ENCODE data around the gene IL36A. TPM values are rescaled to one million over a fixed set of nuclear protein-coding genes. Genes with fewer than 3 reads are reported as not detected.

The IL36A gene
- polyA plus RNA-seq, 4 donors = not detected

DNA sequence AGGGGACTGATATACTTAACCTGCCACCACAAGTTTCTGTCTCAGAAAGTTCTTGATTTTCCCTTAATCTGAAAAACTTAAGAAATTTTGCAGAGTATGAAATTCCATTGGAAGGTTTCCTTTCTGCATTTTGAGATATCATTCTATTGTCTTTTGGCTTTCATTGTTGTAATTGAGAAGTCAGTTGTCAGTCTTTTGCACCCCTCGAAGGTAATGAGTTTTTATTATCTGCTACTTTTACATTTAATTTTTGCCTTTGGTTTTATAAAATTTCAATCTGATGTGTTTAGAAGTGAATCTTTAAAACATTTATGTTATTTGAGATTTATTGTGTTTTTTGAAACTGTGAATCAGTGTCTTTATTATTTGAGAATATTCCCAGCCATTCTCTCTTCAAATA lies 4.8 kb upstream of the IL36A start:
- no peak for DNase-seq (ENCODE audit: low read depth in 4 of 4, low spot score in 2 of 4)

- DNase-seq (ENCODE audit: low read depth in 4 of 4, low spot score in 2 of 4) = no peak
Measured at GRCh38 chr2:113002677-113003076, 2.6 kb upstream of the IL36A start.

DNA sequence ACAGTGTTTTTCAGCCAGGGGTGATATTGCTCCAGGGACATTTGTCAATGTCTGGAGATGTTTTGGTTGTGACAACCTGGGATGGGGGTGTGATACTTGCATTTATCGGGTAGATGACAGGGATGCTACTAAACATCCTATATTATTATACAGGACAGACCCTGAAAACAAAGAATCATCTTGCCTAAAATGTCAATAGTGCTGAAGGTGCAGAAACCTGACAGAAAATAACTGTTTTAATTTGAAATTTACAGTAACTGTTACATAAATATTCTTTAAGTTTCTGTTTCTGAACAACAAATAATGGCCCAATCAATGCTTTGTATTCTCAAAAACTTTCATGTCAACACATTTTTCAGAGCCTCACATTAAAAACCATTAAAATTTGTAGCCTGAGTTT lies 2.0 kb downstream of the IL36A start:
- no peak for DNase-seq (ENCODE audit: low read depth in 4 of 4, low spot score in 2 of 4)

DNA sequence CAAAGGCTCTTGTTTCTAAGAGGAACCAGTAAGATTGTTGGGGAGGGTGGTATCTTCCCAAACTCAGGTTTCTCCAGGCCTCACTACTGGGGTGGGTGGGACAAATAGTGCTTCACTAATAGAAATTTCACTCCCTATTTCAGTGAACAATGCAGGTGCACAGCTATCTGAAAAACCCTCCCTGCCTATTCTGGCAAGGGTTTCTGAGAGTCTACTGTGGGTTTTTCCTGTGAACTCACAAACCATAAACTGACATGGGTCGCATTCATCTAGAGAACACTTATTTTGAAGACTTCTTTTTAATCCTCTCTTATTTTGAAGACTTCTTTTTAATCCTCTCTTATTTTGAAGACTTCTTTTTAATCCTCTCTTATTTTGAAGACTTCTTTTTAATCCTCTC lies 4.4 kb downstream of the IL36A start:
- no peak for DNase-seq (ENCODE audit: low read depth in 4 of 4, low spot score in 2 of 4)

DNA sequence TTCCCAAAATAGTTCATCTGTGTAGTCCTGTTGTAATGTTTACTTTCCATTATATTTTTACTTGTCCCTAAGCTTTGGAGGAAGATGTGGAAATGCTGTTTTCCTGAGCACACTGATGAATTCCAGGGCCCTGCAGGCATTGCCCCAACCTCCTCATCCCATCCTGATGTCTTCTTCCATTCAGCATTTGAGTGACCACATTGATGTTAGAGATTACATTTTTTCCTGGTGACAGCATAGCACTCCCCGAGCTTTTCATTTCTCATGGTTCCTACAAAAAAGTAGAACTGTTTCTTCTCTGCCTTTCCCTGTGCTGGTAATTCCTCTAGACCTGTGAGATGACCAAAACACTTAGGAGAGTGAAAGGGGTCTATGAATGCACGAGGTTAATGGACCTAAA lies 4.8 kb downstream of the IL36A start:
- DNase-seq (ENCODE audit: low read depth in 4 of 4, low spot score in 2 of 4) = no peak

GRCh38 chr2:113011108-113011507 lies 5.8 kb downstream of the IL36A start:
- no peak for DNase-seq (ENCODE audit: low read depth in 4 of 4, low spot score in 2 of 4)

DNA sequence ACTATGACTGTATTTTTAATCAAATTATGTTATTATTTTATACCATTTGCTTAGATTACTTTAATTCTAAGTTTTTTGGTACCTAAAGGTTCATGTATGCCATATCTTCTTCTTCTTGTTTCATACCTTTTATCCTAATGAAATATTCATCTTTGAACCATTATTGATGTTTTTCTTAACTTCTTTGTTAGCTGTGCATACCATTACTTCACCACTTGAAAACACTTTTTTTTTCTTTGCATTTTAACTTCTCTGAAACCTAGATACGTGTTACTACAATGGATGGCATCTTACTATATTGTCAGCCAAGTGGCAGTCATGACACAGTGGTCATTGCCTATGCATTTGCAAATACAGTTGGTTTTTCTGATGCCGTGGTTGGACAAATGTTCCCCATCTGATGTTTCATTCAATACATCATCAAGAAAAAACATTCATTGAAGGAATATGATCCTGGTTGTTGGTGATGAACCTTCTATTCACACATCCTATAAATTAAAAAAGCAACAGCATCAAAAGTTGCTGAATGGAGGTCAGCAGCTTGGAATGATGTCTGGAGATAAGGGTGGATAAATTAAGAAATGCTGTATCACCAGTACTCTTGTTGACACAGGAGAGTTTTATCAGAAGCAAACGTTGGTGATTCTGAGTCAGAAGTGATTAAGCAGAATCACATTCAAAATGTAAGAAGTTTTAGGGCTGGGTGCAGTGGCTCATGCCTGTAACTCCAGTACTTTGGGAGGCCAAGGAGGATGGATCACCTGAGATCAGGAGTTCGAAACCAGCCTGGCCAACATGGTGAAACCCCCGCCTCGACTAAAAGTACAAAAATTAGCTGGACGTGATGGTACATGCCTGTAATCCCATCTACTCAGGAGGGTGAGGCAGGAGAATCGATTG lies 7.4 kb downstream of the IL36A start:
- no peak for DNase-seq (ENCODE audit: low read depth in 4 of 4, low spot score in 2 of 4)

- no peak for DNase-seq (ENCODE audit: low read depth in 4 of 4, low spot score in 2 of 4)
Measured at GRCh38 chr2:113013336-113013661, 8.0 kb downstream of the IL36A start.

DNA sequence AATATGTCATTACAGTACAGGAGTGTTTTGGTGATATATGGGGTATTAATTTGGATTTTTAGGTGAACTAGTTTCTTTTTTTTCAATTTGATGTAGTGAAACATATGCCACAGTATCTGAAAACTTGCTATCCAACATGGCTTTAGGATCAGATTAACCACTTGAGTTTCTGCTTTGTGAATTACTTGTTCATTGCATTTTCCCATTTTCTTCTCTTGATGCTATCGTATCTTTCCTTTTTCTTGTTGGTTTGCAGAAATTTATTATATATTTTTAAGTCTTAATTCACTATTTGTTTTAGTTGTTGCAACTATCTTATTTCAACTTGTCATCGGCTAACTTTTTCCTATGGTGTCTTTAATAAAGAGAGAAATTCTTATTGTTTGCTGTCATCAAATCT lies 8.8 kb downstream of the IL36A start:
- DNase-seq (ENCODE audit: low read depth in 4 of 4, low spot score in 2 of 4) = no peak

DNA sequence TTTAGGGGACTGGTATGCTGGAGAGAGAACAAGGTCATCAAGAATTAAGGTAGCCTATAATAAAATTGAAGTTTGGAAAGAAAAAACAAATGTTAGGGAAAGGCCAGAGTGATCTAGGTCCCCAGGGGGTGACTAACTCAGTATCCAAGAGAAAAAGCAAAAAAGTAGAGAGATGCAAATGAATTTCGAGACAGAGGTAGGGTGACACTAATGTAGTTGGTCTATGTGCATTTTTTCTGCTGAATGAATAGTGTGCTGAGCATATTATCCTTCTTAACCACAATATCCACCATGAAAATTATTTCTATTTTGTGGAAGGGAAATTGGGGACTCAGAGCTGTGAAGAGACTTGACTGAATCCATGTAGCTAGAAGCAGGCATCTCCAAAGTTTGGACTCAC lies 9.8 kb downstream of the IL36A start:
- no peak for DNase-seq (ENCODE audit: low read depth in 4 of 4, low spot score in 2 of 4)

DNA sequence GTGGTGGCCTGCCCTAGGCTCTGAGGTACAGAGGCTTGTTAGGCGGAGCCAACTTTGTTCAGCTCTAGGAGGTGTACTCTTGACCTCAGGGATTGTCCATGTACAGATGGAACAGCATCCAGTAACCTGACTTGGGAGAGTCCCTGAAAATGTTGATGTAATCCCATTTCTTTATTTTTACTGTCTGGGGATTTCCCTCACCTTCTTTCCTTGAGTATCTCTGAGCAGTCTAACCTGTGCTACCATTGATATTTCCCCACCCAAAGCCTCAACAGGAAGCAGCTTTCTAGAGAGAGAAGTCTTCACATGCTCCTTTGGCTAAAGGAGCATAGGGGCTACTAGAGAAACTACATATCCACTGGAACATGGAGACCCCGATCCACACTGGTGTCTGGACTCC lies 10.4 kb downstream of the IL36A start:
- DNase-seq (ENCODE audit: low read depth in 4 of 4, low spot score in 2 of 4) = no peak

GRCh38 chr2:113018509-113018908 lies 13.2 kb downstream of the IL36A start:
- DNase-seq (ENCODE audit: low read depth in 4 of 4, low spot score in 2 of 4) = no peak

GRCh38 chr2:113021312-113021711 lies 16.1 kb downstream of the IL36A start:
- no peak for DNase-seq (ENCODE audit: low read depth in 4 of 4, low spot score in 2 of 4)

GRCh38 chr2:113024764-113025163 lies 19.5 kb downstream of the IL36A start:
- no peak for DNase-seq (ENCODE audit: low read depth in 4 of 4, low spot score in 2 of 4)

- DNase-seq (ENCODE audit: low read depth in 4 of 4, low spot score in 2 of 4) = no peak
Measured at GRCh38 chr2:113025737-113026136, 20.5 kb downstream of the IL36A start.

DNA sequence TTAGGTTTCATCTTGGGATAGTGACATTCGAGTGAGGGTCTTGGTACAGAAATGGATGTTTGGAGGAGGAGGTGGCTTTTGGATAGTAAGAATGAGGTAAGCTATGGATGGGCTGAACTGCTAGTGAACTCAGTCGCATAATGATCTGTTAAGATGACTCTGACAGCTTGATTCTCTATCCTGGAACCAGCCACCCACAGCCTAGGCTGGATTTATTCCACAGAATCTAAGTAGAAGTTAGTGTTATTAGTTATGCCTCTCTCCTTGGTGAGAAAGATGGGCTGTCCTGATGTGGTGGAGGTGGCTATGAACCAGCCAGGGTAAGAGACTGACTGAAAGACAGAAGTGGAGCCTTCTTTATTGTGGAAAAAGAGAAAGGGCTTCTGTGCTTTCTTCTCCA lies 22.4 kb downstream of the IL36A start:
- no peak for DNase-seq (ENCODE audit: low read depth in 4 of 4, low spot score in 2 of 4)

DNA sequence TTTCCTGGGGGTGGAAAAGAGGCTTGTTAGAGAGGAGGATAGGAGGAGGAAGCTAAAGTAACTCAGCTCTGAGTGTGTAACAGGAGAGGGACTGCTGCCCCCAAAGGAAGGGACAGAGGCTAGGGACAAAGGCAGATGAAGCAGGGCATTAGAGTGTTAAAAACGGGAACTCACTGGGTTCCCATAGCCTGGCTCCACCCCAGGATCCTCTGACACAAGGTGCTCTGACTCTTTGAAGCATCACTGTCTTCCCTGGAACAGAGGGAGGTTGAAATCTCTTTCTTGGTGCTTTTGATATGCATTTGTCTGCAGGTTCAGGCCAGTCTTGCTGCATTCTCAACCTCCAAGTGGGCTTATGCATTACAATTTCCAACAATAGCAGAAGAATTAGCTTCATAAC lies 22.9 kb downstream of the IL36A start:
- no peak for DNase-seq (ENCODE audit: low read depth in 4 of 4, low spot score in 2 of 4)

DNA sequence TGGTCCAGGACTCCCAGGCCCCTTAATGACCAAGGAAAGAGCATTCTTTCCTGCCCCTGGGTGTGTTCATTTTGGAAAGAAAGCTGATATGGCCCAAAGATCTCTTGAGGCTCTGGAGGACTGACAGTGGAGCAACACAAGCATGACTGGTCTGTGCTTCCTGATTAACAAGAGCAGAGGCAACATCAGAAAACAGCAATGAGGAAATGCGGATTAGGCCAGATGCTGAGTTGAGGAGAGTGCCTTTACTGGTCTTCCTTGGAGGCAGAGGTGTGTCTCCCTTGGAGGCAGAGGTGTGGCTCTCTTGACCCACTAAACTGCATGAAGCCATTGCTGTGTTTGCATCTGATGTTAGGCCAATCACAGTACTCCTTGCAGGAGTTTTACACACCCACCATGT lies 27.5 kb downstream of the IL36A start:
- DNase-seq (ENCODE audit: low read depth in 4 of 4, low spot score in 2 of 4) = no peak

- DNase-seq (ENCODE audit: low read depth in 4 of 4, low spot score in 2 of 4) = no peak
Measured at GRCh38 chr2:113034016-113034415, 28.8 kb downstream of the IL36A start.

DNA sequence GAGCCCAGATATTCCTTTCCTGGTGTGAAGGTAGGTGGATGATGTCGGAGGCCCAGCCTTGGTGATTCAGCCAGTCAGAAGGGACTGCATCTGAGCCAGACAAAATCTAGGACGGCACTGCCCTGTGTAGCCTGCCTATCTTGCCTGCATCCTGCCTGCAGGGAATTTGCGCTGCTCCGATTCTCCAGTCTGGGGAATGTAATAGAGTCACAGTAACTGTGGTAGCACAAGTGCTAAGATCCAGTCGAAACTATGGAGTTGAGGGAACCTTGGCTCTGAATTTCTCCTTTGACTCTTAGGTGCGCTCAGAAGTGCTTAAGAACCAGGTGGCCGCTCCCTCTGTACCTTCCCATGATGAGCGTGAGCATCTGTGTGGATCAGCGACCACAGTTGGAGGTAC lies 31.5 kb downstream of the IL36A start:
- no peak for DNase-seq (ENCODE audit: low read depth in 4 of 4, low spot score in 2 of 4)

GRCh38 chr2:113038291-113038690 lies 33.0 kb downstream of the IL36A start:
- DNase-seq (ENCODE audit: low read depth in 4 of 4, low spot score in 2 of 4) = no peak

DNA sequence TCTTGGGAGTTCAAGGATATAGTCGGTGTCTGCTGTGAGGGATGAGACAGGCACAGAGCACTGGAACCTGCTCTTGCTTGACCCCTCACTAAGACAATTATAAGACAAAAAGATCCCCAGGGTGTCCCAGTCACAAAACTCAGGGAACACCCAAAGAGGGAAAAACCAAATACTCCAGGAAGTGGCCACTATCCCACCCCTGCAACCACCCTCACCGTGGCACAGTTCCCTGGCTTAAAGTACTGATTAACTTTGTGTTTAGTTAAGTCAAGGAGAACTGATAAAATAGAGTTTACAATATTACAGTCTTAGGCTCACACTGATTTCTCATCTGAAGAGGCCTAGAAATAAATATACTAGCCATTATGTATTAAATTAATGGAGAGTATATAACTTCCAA lies 33.9 kb downstream of the IL36A start:
- DNase-seq (ENCODE audit: low read depth in 4 of 4, low spot score in 2 of 4) = no peak

DNA sequence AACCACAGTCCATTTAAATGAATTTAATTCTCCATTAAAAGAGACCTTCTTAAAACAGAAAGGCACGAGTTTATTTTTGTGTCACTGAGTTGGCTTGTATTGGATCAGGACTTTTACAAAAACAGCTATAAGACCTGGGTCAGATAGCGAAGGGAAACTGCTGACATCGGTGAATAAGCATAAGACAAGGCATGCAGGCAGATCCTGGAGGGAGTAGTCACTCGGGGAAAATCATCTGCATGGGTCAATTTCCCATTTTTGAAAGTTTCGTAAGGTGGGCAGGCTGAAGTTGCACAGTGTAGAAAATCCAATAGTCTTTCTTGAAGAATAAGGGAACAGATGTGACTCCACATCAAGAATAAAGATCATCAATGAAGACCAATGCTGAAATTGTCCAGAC lies 34.5 kb downstream of the IL36A start:
- DNase-seq (ENCODE audit: low read depth in 4 of 4, low spot score in 2 of 4) = no peak
